Neural cell (in vitro differentiated cells): ENCODE measurements around the gene DDA1. TPM values are rescaled to one million over a fixed set of nuclear protein-coding genes. Genes with fewer than 3 reads are reported as not detected.

Experiments
- H2AFZ ChIP-seq: fragments of 200-600, 300-800 bp; sonication (generic), shearing (Covaris generic); 2 replicates; pipeline ENCODE4 v1.6.0; 2014; ENCODE audit warnings: low read depth, mild to moderate bottlenecking, antibody characterized with exemption, low read length, moderate library complexity
- H3F3A ChIP-seq: fragments of 200-600 bp; shearing (Covaris generic); 2 replicates; pipeline ENCODE4 v1.6.1; 2016; ENCODE audit warnings: mild to moderate bottlenecking, moderate library complexity, mixed read lengths, antibody characterized with exemption, low read length; ENCODE audit not compliant: insufficient read depth, poor library complexity, severe bottlenecking
- H3K27ac ChIP-seq: fragments of 200-600, 300-800 bp; sonication (generic), shearing (Covaris generic); 2 replicates; pipeline ENCODE4 v1.5.1; 2014; ENCODE audit warnings: mild to moderate bottlenecking, low read length, moderate library complexity
- H3K27me3 ChIP-seq: fragments of 300-800, 200-600 bp; sonication (generic), shearing (Covaris generic); 2 replicates; pipeline ENCODE4 v1.6.0; 2014; ENCODE audit warnings: mild to moderate bottlenecking, low read depth, low read length, moderate library complexity; ENCODE audit not compliant: insufficient read depth
- H3K36me3 ChIP-seq: fragments of 300-800, 200-600 bp; sonication (generic), shearing (Covaris generic); 2 replicates; pipeline ENCODE4 v1.5.1; 2014; ENCODE audit warnings: mild to moderate bottlenecking, antibody characterized with exemption, low read length, moderate library complexity; ENCODE audit not compliant: insufficient read depth
- H3K4me2 ChIP-seq: fragments of 300-800, 200-600 bp; sonication (generic), shearing (Covaris generic); 2 replicates; pipeline ENCODE4 v1.6.0; 2014; ENCODE audit warnings: mild to moderate bottlenecking, low read length
- H3K4me3 ChIP-seq: fragments of 300-800, 200-600 bp; sonication (generic), shearing (Covaris generic); 2 replicates; pipeline ENCODE4 v1.5.1; 2014; ENCODE audit warnings: mild to moderate bottlenecking, low read length, moderate library complexity
- H3K79me2 ChIP-seq: fragments of 200-600 bp; shearing (Covaris generic); replicated peaks from 2 replicates; pipeline ENCODE4 v1.6.0; 2014; ENCODE audit warnings: mild to moderate bottlenecking, low read length, moderate library complexity; ENCODE audit not compliant: insufficient read depth
- H3K9ac ChIP-seq: fragments of 300-800, 200-600 bp; sonication (generic), shearing (Covaris generic); 2 replicates; pipeline ENCODE4 v1.6.1; 2016; ENCODE audit warnings: mild to moderate bottlenecking, low read length, mixed read lengths
- H3K9me2 ChIP-seq: fragments of 200-600 bp; shearing (Covaris generic); 2 replicates; pipeline ENCODE4 v1.6.1; 2016; ENCODE audit warnings: mild to moderate bottlenecking, low read length, mixed read lengths; ENCODE audit not compliant: insufficient read depth
- H3K9me3 ChIP-seq: fragments of 200-600, 300-800 bp; sonication (generic), shearing (Covaris generic); 2 replicates; pipeline ENCODE4 v1.6.1; 2016; ENCODE audit warnings: mild to moderate bottlenecking, mixed run types, low read length, moderate library complexity, mixed read lengths
- H4K20me1 ChIP-seq: fragments of 200-600 bp; shearing (Covaris generic); 2 replicates; pipeline ENCODE4 v1.6.1; 2016; ENCODE audit warnings: mild to moderate bottlenecking, mixed run types; ENCODE audit not compliant: insufficient read depth
- EP300 ChIP-seq: fragments of 450-650 bp; conservative IDR thresholded peaks from 2 replicates; pipeline ENCODE4 v1.6.1; 2014; ENCODE audit warnings: antibody characterized with exemption, mild to moderate bottlenecking, moderate library complexity; ENCODE audit not compliant: poor library complexity, severe bottlenecking
- EZH2 ChIP-seq: fragments of 200-600, 300-800 bp; shearing (Covaris generic), sonication (generic); IDR thresholded peaks from 2 replicates; pipeline ENCODE4 v1.6.1; 2014; ENCODE audit warnings: antibody characterized with exemption, low read length, borderline replicate concordance, mild to moderate bottlenecking; ENCODE audit not compliant: insufficient read depth, poor library complexity, severe bottlenecking
- MXI1 ChIP-seq: fragments of 450-650 bp; conservative IDR thresholded peaks from 2 replicates; pipeline ENCODE4 v1.6.1; 2014; ENCODE audit warnings: antibody characterized with exemption, mild to moderate bottlenecking; ENCODE audit not compliant: poor library complexity, severe bottlenecking
- POLR2AphosphoS5 ChIP-seq: IDR thresholded peaks from 2 replicates; pipeline ENCODE4 v1.6.1; 2012
- RAD21 ChIP-seq: fragments of 450-650 bp; conservative IDR thresholded peaks from 2 replicates; pipeline ENCODE4 v1.6.1; 2014; ENCODE audit warnings: antibody characterized with exemption, mild to moderate bottlenecking, moderate library complexity
- SMC3 ChIP-seq: fragments of 450-650 bp; conservative IDR thresholded peaks from 2 replicates; pipeline ENCODE4 v1.6.1; 2014; ENCODE audit warnings: antibody characterized with exemption, mild to moderate bottlenecking, moderate library complexity; ENCODE audit not compliant: poor library complexity
- TAF1 ChIP-seq: IDR thresholded peaks from 2 replicates; pipeline ENCODE4 v1.6.1; 2012; ENCODE audit warnings: low read depth
- polyA plus RNA-seq: library from polyadenylated mRNA; depleted of rRNA; stranded (reverse); fragments of >200 nt; gene quantifications from 2 replicates; pipeline ENCODE4 v1.2.3, GENCODE V29; 2014
- TF ChIP-seq, protein P1 (sequence below): IDR thresholded peaks from 2 replicates; pipeline ENCODE4 v1.6.1; 2012; ENCODE audit warnings: borderline replicate concordance
- TF ChIP-seq, protein P2 (sequence below): fragments of 450-650 bp; IDR thresholded peaks from 2 replicates; pipeline ENCODE4 v1.5.1; 2014; ENCODE audit warnings: antibody characterized with exemption, mild to moderate bottlenecking, moderate library complexity; ENCODE audit not compliant: poor library complexity, severe bottlenecking

Gene DDA1
- polyA plus RNA-seq, 1 donor from 2014 or later, result 25.4 TPM

DNA sequence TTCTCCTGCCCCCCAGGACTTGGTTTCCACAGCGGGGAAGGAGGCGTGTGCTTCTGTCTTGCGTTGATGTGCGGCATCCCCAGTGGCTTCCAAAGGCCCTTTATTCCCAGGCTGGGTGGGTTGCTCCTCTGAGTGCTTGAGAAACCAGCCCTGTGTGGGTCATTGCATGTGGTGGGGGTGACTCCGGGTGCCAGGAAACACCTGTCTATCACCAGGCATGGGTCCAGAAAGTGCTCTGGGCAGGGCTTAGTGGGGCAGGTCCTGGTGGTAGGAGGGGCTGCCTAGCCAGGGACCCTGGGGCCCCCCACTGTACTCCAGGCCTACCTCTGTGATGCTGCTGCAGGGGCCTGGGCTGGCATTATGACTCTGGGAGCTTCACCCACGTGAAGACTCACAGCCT lies 9.6 kb downstream of the DDA1 start:
- H3F3A ChIP-seq, result no peaks in the 10 kb centered on the region
- no peaks in the 10 kb centered on the region for H3K27me3 ChIP-seq
- H3K9ac ChIP-seq, result no peak overlapping the region
- no peaks in the 10 kb centered on the region for H3K9me3 ChIP-seq
- no peak overlapping the region for H3K27ac ChIP-seq
- no peaks in the 10 kb centered on the region for H3K36me3 ChIP-seq
- no peaks in the 10 kb centered on the region for H4K20me1 ChIP-seq
- no peak overlapping the region for H3K4me2 ChIP-seq
- no peak overlapping the region for H2AFZ ChIP-seq
- no peak for TF ChIP-seq TAF1
- TF ChIP-seq EZH2, result no peak
- TF ChIP-seq, protein P1, sequence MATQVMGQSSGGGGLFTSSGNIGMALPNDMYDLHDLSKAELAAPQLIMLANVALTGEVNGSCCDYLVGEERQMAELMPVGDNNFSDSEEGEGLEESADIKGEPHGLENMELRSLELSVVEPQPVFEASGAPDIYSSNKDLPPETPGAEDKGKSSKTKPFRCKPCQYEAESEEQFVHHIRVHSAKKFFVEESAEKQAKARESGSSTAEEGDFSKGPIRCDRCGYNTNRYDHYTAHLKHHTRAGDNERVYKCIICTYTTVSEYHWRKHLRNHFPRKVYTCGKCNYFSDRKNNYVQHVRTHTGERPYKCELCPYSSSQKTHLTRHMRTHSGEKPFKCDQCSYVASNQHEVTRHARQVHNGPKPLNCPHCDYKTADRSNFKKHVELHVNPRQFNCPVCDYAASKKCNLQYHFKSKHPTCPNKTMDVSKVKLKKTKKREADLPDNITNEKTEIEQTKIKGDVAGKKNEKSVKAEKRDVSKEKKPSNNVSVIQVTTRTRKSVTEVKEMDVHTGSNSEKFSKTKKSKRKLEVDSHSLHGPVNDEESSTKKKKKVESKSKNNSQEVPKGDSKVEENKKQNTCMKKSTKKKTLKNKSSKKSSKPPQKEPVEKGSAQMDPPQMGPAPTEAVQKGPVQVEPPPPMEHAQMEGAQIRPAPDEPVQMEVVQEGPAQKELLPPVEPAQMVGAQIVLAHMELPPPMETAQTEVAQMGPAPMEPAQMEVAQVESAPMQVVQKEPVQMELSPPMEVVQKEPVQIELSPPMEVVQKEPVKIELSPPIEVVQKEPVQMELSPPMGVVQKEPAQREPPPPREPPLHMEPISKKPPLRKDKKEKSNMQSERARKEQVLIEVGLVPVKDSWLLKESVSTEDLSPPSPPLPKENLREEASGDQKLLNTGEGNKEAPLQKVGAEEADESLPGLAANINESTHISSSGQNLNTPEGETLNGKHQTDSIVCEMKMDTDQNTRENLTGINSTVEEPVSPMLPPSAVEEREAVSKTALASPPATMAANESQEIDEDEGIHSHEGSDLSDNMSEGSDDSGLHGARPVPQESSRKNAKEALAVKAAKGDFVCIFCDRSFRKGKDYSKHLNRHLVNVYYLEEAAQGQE, result no peak
- TF ChIP-seq RAD21, result no peak
- no peak for TF ChIP-seq SMC3
- TF ChIP-seq EP300, result no peak
- no peak for TF ChIP-seq POLR2AphosphoS5
- no peak for TF ChIP-seq MXI1
- TF ChIP-seq, protein P2, sequence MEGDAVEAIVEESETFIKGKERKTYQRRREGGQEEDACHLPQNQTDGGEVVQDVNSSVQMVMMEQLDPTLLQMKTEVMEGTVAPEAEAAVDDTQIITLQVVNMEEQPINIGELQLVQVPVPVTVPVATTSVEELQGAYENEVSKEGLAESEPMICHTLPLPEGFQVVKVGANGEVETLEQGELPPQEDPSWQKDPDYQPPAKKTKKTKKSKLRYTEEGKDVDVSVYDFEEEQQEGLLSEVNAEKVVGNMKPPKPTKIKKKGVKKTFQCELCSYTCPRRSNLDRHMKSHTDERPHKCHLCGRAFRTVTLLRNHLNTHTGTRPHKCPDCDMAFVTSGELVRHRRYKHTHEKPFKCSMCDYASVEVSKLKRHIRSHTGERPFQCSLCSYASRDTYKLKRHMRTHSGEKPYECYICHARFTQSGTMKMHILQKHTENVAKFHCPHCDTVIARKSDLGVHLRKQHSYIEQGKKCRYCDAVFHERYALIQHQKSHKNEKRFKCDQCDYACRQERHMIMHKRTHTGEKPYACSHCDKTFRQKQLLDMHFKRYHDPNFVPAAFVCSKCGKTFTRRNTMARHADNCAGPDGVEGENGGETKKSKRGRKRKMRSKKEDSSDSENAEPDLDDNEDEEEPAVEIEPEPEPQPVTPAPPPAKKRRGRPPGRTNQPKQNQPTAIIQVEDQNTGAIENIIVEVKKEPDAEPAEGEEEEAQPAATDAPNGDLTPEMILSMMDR, result no peak
- H3K4me3 ChIP-seq, result no peak overlapping the region
- H3K9me2 ChIP-seq, result no peaks in the 10 kb centered on the region
- no peaks in the 10 kb centered on the region for H3K79me2 ChIP-seq

DNA sequence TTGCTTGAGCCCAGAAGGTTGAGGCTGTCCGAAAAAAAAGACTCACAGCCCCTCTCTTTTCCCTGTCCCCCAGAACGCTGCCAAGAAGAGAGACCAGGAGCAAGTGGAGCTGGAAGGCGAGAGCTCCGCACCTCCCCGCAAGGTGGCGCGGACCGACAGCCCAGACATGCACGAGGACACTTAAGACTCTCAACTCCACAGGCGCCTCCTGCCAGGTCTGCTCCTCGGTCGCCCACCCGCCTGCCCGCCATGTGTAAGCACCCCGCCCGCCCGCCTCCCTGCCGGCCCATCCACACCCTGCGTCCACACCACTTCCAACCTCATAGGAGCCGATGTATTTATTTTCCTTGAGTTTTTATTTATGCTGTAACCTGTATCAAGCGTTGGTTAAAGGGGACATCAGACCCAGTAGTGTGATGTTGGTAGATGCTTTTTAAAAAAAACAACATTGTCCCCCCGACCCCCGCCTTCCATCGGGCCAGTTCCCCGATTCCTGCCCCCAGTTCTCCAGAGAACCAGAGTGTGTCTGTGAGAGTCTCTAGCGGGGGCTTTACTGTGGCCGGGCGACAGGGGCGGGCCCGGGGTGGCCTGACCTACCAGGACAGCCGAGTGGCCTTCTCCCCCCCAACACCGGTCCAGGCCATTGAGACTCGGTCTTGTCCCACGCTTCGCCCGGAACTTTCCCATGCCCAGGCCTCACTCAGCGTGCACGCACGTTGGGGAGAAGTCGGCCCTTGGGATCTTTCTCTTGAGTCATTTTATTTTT lies 10.3 kb downstream of the DDA1 start:
- no peaks in the 10 kb centered on the region for H3K36me3 ChIP-seq

More for the DNA sequence above, 10.3 kb downstream of the DDA1 start:
- no peaks in the 10 kb centered on the region for H3K9me3 ChIP-seq
- H3K79me2 ChIP-seq, result no peaks in the 10 kb centered on the region
- TF ChIP-seq EZH2 (no peak), TAF1 (no peak), EP300 (no peak), RAD21 (no peak), POLR2AphosphoS5 (no peak), SMC3 (no peak), MXI1 (no peak)
- TF ChIP-seq, protein P2, result no peak
- TF ChIP-seq, protein P1, result no peak
- H3F3A ChIP-seq, result no peaks in the 10 kb centered on the region
- no peaks in the 10 kb centered on the region for H3K9me2 ChIP-seq
- no peak overlapping the region for H3K9ac ChIP-seq
- no peak overlapping the region for H2AFZ ChIP-seq
- no peak overlapping the region for H3K4me2 ChIP-seq
- no peaks in the 10 kb centered on the region for H3K27me3 ChIP-seq
- H3K27ac ChIP-seq, result no peak overlapping the region
- no peak overlapping the region for H3K4me3 ChIP-seq
- no peaks in the 10 kb centered on the region for H4K20me1 ChIP-seq
